Lower lobe of right lung (tissue), 2 donors: ENCODE measurements around the gene GRAP2. TPM values are rescaled to one million over a fixed set of nuclear protein-coding genes. Genes with fewer than 3 reads are reported as not detected.

ENCODE experiments used
- ATAC-seq, 2 donors: fragments of 200-7000 bp; cut with Tn5 transposase; one replicate each; pipeline ENCODE4 v1.9.1; 2020 to 2022; ENCODE audit warnings: mild to moderate bottlenecking in 2 of 2, moderate library complexity in 2 of 2
- DNase-seq: peaks from one replicate; pipeline ENCODE4 v3.0.0-alpha.2; 2020
- H3K27ac ChIP-seq: fragments of 200-600 bp; one replicate; pipeline ENCODE4 v1.8.0; 2022
- H3K27me3 ChIP-seq: fragments of 200-600 bp; one replicate; pipeline ENCODE4 v1.8.0; 2022; ENCODE audit warnings: low read depth
- H3K36me3 ChIP-seq: fragments of 200-600 bp; one replicate; pipeline ENCODE4 v1.8.0; 2022; ENCODE audit warnings: mild to moderate bottlenecking
- H3K4me1 ChIP-seq: fragments of 200-600 bp; one replicate; pipeline ENCODE4 v1.8.0; 2022
- H3K4me3 ChIP-seq: fragments of 200-600 bp; one replicate; pipeline ENCODE4 v1.8.0; 2022; ENCODE audit warnings: mild to moderate bottlenecking
- H3K9me3 ChIP-seq: fragments of 200-600 bp; one replicate; pipeline ENCODE4 v1.8.0; 2022
- intact Hi-C: fragments of 100-400 bp; cut with DNase I; formaldehyde crosslinking; loops from one replicate; pipeline ENCODE4 v1.11.0; 2022
- total RNA-seq: library from RNA; stranded (reverse); fragmentation: NEBNext Ultra II Directional; extraction: Animal tissue kit (Norgen Biotek cat#: 25700); gene quantifications from one replicate; pipeline ENCODE4 v1.2.1, GENCODE V29; 2021
- TF ChIP-seq, protein P1 (sequence below): fragments of 200-600 bp; IDR thresholded peaks from one replicate; pipeline ENCODE4 v1.8.0; 2022; ENCODE audit warnings: antibody characterized with exemption, mild to moderate bottlenecking
- donor health status: DM: no; HTN: yes; CAD: no; lungs with severe emphysema.

Gene GRAP2
- total RNA-seq, 1 donor from 2014 or later: 9.5 TPM

DNA sequence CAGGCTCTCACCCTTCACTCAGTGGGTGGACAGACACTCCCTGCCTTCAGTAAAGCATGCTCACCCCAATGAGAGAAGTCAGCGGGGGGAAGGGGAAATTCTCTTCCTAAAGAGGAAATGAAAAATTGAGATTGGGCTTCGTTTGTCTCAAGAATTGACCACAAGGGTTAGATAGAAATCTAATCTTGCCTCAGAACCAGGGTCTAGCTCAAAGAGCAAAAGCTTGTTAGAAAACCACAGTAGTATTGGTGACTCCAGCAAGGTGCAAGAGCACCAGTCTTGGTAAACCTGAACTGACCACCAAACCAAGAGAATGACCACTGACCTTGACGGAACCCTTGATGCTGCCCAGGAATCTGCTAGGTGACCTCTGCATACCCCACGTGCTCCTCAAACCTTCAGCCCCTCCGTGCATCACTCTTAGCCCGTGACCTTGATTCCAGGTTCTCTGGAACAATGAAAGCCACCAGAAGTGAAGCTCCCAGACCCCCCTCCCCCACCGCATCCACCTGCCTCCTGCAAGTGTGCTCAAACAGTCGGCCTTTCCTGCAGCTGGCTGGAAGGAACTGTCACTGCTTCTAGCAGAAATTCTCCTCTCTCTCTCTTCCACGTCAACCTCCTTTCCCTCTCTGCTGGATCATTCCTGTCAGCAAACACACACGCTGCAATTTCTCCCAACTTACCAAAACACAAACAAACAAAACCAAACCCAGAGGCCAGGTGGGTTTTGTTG lies 56.2 kb downstream of the GRAP2 start:
- no peaks in the 10 kb centered on the region for H3K36me3 ChIP-seq
- peaks cover 15% of the 10 kb centered on the region for H3K27me3 ChIP-seq
- no peaks in the 10 kb centered on the region for H3K9me3 ChIP-seq
- intact Hi-C loops: no loop called here
- TF ChIP-seq, protein P1, sequence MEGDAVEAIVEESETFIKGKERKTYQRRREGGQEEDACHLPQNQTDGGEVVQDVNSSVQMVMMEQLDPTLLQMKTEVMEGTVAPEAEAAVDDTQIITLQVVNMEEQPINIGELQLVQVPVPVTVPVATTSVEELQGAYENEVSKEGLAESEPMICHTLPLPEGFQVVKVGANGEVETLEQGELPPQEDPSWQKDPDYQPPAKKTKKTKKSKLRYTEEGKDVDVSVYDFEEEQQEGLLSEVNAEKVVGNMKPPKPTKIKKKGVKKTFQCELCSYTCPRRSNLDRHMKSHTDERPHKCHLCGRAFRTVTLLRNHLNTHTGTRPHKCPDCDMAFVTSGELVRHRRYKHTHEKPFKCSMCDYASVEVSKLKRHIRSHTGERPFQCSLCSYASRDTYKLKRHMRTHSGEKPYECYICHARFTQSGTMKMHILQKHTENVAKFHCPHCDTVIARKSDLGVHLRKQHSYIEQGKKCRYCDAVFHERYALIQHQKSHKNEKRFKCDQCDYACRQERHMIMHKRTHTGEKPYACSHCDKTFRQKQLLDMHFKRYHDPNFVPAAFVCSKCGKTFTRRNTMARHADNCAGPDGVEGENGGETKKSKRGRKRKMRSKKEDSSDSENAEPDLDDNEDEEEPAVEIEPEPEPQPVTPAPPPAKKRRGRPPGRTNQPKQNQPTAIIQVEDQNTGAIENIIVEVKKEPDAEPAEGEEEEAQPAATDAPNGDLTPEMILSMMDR: no peak
- no peak overlapping the region for H3K27ac ChIP-seq
- ATAC-seq (peak in 1 of 2 donors; percentile 43), DNase-seq (no peak)
- peaks cover 11% of the 10 kb centered on the region for H3K4me1 ChIP-seq
- H3K4me3 ChIP-seq: no peak overlapping the region

DNA sequence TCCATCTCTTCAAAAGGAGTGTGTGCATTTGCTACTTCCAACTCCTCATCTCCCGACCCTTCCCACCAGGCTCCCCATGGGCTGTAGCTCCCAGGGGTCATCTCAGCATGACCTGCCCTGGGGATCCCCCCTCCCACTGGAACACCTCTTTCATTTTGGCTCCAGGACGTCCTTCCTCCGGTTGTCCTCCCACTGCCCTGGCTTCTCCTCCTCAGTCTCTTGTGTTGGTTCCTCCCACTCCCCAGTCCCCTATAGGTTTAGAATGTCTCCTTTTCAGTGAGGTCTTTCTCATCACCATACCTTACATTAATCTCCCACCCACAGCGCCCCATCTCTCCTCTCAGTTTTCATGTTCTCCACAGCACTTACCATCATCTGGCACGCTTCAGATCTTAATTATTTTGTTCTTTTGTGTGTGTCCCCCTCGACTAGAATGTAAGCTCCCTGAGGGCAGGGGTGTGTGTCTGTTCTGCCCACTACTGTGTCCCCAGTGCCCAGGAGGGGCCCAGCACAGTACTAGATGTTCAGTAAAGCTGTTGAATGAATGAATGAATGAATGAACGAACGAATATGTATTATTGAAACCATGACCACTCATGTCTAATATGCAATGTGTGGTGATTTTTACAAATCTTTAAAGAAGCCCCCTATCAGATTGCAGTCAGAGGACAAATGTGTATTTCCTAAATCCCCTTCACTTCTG lies 57.3 kb downstream of the GRAP2 start:
- H3K4me1 ChIP-seq: peaks cover 11% of the 10 kb centered on the region
- intact Hi-C loops: no loop called here
- peaks cover 15% of the 10 kb centered on the region for H3K27me3 ChIP-seq
- no peak for DNase-seq
- H3K36me3 ChIP-seq: no peaks in the 10 kb centered on the region
- ATAC-seq: no peak
- no peaks in the 10 kb centered on the region for H3K9me3 ChIP-seq
- TF ChIP-seq, protein P1: no peak
- H3K4me3 ChIP-seq: no peak overlapping the region
- no peak overlapping the region for H3K27ac ChIP-seq

DNA sequence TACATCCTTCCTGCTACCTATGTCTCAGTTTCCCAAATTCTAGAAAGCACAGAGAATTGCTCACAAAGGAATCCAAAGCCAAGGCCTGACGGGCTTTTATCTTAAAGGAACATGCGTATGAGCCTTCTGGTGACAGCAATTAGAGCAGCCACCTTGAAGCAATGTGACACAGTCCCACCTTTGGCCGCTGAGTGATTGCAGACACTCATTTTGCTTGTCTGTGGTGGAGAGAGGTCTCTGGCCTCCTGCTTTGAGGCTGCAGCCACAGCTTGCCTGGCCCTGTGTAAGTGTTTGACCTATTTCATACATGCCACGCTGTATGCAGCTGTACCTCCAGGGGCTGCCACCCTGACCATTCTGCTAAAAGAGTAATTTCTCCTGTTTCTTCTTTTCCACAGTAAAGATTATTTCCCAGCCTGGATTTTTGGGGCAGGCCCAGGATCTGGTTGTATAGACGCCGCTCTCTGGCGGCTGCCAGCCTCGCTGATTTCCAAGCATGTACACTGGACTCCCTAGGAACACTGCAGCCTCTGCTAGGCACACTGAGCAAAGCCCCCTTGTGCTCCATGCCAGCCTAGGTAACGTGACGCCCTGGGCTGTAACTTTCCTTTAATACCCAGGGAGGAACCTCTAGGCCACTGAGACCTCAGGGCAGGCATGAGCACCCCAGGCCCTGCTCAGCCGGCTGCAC lies 58.2 kb downstream of the GRAP2 start:
- H3K9me3 ChIP-seq: no peaks in the 10 kb centered on the region
- TF ChIP-seq, protein P1: no peak
- no peaks in the 10 kb centered on the region for H3K36me3 ChIP-seq
- intact Hi-C loops: no loop called here
- H3K4me3 ChIP-seq: no peak overlapping the region
- no peak overlapping the region for H3K27ac ChIP-seq
- H3K4me1 ChIP-seq: peaks cover 11% of the 10 kb centered on the region
- no peak for ATAC-seq
- H3K27me3 ChIP-seq: peaks cover 15% of the 10 kb centered on the region
- no peak for DNase-seq

DNA sequence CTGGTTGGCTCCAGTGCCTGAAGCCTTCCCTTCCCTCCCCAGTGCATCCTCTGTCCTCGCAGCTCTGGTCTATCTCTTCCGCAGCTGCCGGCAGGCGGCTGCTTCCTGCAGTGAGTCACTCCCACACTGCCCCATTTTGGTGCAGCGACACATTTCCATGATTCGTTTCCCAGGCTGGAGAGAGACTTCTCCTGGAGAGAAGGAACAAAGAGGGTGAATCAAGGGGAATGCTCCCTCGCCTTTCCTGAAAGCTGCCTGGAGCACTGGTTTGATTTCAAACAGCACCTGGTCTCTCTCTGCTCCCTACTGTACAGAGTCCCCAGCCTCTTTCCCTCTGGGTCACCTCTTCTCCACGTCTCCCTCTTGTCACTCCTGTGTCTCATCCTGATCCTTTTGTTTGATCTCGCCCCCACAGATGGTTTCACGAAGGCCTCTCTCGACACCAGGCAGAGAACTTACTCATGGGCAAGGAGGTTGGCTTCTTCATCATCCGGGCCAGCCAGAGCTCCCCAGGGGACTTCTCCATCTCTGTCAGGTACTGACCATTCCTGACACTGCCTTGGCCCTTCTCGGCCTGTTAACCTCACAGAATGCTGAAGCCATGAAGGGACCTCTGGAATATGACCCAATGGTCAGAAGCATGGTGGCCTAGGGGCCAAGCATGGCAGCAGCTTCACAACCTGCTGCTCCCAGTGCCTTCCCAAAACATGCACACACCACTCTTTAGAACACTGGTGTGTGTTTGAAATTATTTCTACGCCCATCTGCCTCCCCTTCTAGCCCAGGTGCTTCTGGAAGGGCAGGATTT lies 59.0 kb downstream of the GRAP2 start, which contains the start of gene TMA7B:
TMA7B (plus strand) TSS at position 758 of the 808 bp plus-strand sequence. CDS start 3,978 bp downstream, outside the sequence.
- no peak for DNase-seq
- Histone ChIP-seq H3K27me3 (peaks cover 15% of the 10 kb centered on the region), H3K4me3 (no peak within 1 kb of the TSS), H3K4me1 (peaks cover 11% of the 10 kb centered on the region), H3K36me3 (no peaks in the 10 kb centered on the region), H3K27ac (no peak within 1 kb of the TSS), H3K9me3 (no peaks in the 10 kb centered on the region)
- TF ChIP-seq, protein P1: peak; percentile 22
- intact Hi-C loops: no loop called here
- peak; percentile 29 to 51 for ATAC-seq
